Neural cell (in vitro differentiated cells): ENCODE results near the gene NRP1. TPM values are rescaled to one million over a fixed set of nuclear protein-coding genes. Genes with fewer than 3 reads are reported as not detected.

ENCODE experiments used
- H2AFZ ChIP-seq: fragments of 200-600, 300-800 bp; sonication (generic), shearing (Covaris generic); 2 replicates; pipeline ENCODE4 v1.6.0; 2014; ENCODE audit warnings: low read depth, mild to moderate bottlenecking, antibody characterized with exemption, low read length, moderate library complexity
- H3F3A ChIP-seq: fragments of 200-600 bp; shearing (Covaris generic); 2 replicates; pipeline ENCODE4 v1.6.1; 2016; ENCODE audit warnings: mild to moderate bottlenecking, moderate library complexity, mixed read lengths, antibody characterized with exemption, low read length; ENCODE audit not compliant: insufficient read depth, poor library complexity, severe bottlenecking
- H3K27ac ChIP-seq: fragments of 200-600, 300-800 bp; sonication (generic), shearing (Covaris generic); 2 replicates; pipeline ENCODE4 v1.5.1; 2014; ENCODE audit warnings: mild to moderate bottlenecking, low read length, moderate library complexity
- H3K27me3 ChIP-seq: fragments of 300-800, 200-600 bp; sonication (generic), shearing (Covaris generic); 2 replicates; pipeline ENCODE4 v1.6.0; 2014; ENCODE audit warnings: mild to moderate bottlenecking, low read depth, low read length, moderate library complexity; ENCODE audit not compliant: insufficient read depth
- H3K36me3 ChIP-seq: fragments of 300-800, 200-600 bp; sonication (generic), shearing (Covaris generic); 2 replicates; pipeline ENCODE4 v1.5.1; 2014; ENCODE audit warnings: mild to moderate bottlenecking, antibody characterized with exemption, low read length, moderate library complexity; ENCODE audit not compliant: insufficient read depth
- H3K4me2 ChIP-seq: fragments of 300-800, 200-600 bp; sonication (generic), shearing (Covaris generic); 2 replicates; pipeline ENCODE4 v1.6.0; 2014; ENCODE audit warnings: mild to moderate bottlenecking, low read length
- H3K4me3 ChIP-seq: fragments of 300-800, 200-600 bp; sonication (generic), shearing (Covaris generic); 2 replicates; pipeline ENCODE4 v1.5.1; 2014; ENCODE audit warnings: mild to moderate bottlenecking, low read length, moderate library complexity
- H3K79me2 ChIP-seq: fragments of 200-600 bp; shearing (Covaris generic); replicated peaks from 2 replicates; pipeline ENCODE4 v1.6.0; 2014; ENCODE audit warnings: mild to moderate bottlenecking, low read length, moderate library complexity; ENCODE audit not compliant: insufficient read depth
- H3K9ac ChIP-seq: fragments of 300-800, 200-600 bp; sonication (generic), shearing (Covaris generic); 2 replicates; pipeline ENCODE4 v1.6.1; 2016; ENCODE audit warnings: mild to moderate bottlenecking, low read length, mixed read lengths
- H3K9me2 ChIP-seq: fragments of 200-600 bp; shearing (Covaris generic); 2 replicates; pipeline ENCODE4 v1.6.1; 2016; ENCODE audit warnings: mild to moderate bottlenecking, low read length, mixed read lengths; ENCODE audit not compliant: insufficient read depth
- H3K9me3 ChIP-seq: fragments of 200-600, 300-800 bp; sonication (generic), shearing (Covaris generic); 2 replicates; pipeline ENCODE4 v1.6.1; 2016; ENCODE audit warnings: mild to moderate bottlenecking, mixed run types, low read length, moderate library complexity, mixed read lengths
- H4K20me1 ChIP-seq: fragments of 200-600 bp; shearing (Covaris generic); 2 replicates; pipeline ENCODE4 v1.6.1; 2016; ENCODE audit warnings: mild to moderate bottlenecking, mixed run types; ENCODE audit not compliant: insufficient read depth
- EP300 ChIP-seq: fragments of 450-650 bp; conservative IDR thresholded peaks from 2 replicates; pipeline ENCODE4 v1.6.1; 2014; ENCODE audit warnings: antibody characterized with exemption, mild to moderate bottlenecking, moderate library complexity; ENCODE audit not compliant: poor library complexity, severe bottlenecking
- EZH2 ChIP-seq: fragments of 200-600, 300-800 bp; shearing (Covaris generic), sonication (generic); IDR thresholded peaks from 2 replicates; pipeline ENCODE4 v1.6.1; 2014; ENCODE audit warnings: antibody characterized with exemption, low read length, borderline replicate concordance, mild to moderate bottlenecking; ENCODE audit not compliant: insufficient read depth, poor library complexity, severe bottlenecking
- MXI1 ChIP-seq: fragments of 450-650 bp; conservative IDR thresholded peaks from 2 replicates; pipeline ENCODE4 v1.6.1; 2014; ENCODE audit warnings: antibody characterized with exemption, mild to moderate bottlenecking; ENCODE audit not compliant: poor library complexity, severe bottlenecking
- POLR2AphosphoS5 ChIP-seq: IDR thresholded peaks from 2 replicates; pipeline ENCODE4 v1.6.1; 2012
- RAD21 ChIP-seq: fragments of 450-650 bp; conservative IDR thresholded peaks from 2 replicates; pipeline ENCODE4 v1.6.1; 2014; ENCODE audit warnings: antibody characterized with exemption, mild to moderate bottlenecking, moderate library complexity
- SMC3 ChIP-seq: fragments of 450-650 bp; conservative IDR thresholded peaks from 2 replicates; pipeline ENCODE4 v1.6.1; 2014; ENCODE audit warnings: antibody characterized with exemption, mild to moderate bottlenecking, moderate library complexity; ENCODE audit not compliant: poor library complexity
- TAF1 ChIP-seq: IDR thresholded peaks from 2 replicates; pipeline ENCODE4 v1.6.1; 2012; ENCODE audit warnings: low read depth
- polyA plus RNA-seq: library from polyadenylated mRNA; depleted of rRNA; stranded (reverse); fragments of >200 nt; gene quantifications from 2 replicates; pipeline ENCODE4 v1.2.3, GENCODE V29; 2014
- TF ChIP-seq, protein P1 (sequence below): IDR thresholded peaks from 2 replicates; pipeline ENCODE4 v1.6.1; 2012; ENCODE audit warnings: borderline replicate concordance
- TF ChIP-seq, protein P2 (sequence below): fragments of 450-650 bp; IDR thresholded peaks from 2 replicates; pipeline ENCODE4 v1.5.1; 2014; ENCODE audit warnings: antibody characterized with exemption, mild to moderate bottlenecking, moderate library complexity; ENCODE audit not compliant: poor library complexity, severe bottlenecking

NRP1 gene
- polyA plus RNA-seq, 1 donor from 2014 or later: 23.2 TPM

DNA sequence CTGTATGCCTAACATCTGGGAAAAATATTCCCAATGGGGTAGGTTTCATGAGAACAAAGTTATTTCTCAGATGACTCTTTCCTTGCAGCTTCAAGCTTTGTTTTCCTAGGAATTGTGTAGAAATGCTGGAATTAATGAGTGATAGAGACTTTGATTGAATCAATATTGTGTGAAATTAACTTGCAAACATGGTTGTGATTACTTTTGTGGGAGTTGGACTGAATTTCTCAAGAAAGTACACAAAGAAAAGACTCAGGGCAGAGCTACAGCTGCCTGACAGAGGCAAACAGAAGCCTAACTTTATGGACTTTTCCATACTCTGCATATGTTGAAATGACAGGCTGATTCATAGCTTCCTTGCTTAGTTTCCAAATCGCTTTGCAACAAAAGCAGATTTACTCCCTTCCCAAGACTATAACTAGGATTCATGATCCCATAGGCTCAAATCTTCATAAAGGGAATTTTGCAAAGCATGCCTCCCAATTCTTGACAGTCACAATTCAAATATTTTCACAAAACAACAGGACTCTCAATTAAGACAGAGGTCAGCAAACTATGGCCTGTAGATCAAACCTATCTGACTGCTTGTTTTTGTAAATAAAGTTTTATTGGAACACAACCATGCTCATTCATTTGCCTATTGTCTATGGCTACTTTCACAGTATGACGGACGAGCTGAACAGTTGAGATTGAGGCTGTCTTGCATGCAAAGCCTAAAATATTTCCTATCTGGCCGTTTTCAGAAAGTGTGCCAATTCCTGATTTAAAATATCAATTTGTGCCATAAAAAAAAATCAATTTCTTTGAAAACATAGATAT, 27.6 kb downstream of the NRP1 start:
- Histone ChIP-seq H3K27me3 (no peaks in the 10 kb centered on the region), H3K27ac (no peak overlapping the region), H3F3A (no peaks in the 10 kb centered on the region), H3K36me3 (no peaks in the 10 kb centered on the region), H3K9me2 (no peaks in the 10 kb centered on the region), H3K4me3 (no peak overlapping the region), H3K79me2 (peaks cover 24% of the 10 kb centered on the region), H4K20me1 (no peaks in the 10 kb centered on the region), H2AFZ (no peak overlapping the region), H3K4me2 (no peak overlapping the region), H3K9me3 (no peaks in the 10 kb centered on the region), H3K9ac (no peak overlapping the region)
- TF ChIP-seq RAD21 (no peak), POLR2AphosphoS5 (no peak), EZH2 (no peak), EP300 (no peak), MXI1 (no peak), SMC3 (no peak), TAF1 (no peak)
- TF ChIP-seq, protein P1, sequence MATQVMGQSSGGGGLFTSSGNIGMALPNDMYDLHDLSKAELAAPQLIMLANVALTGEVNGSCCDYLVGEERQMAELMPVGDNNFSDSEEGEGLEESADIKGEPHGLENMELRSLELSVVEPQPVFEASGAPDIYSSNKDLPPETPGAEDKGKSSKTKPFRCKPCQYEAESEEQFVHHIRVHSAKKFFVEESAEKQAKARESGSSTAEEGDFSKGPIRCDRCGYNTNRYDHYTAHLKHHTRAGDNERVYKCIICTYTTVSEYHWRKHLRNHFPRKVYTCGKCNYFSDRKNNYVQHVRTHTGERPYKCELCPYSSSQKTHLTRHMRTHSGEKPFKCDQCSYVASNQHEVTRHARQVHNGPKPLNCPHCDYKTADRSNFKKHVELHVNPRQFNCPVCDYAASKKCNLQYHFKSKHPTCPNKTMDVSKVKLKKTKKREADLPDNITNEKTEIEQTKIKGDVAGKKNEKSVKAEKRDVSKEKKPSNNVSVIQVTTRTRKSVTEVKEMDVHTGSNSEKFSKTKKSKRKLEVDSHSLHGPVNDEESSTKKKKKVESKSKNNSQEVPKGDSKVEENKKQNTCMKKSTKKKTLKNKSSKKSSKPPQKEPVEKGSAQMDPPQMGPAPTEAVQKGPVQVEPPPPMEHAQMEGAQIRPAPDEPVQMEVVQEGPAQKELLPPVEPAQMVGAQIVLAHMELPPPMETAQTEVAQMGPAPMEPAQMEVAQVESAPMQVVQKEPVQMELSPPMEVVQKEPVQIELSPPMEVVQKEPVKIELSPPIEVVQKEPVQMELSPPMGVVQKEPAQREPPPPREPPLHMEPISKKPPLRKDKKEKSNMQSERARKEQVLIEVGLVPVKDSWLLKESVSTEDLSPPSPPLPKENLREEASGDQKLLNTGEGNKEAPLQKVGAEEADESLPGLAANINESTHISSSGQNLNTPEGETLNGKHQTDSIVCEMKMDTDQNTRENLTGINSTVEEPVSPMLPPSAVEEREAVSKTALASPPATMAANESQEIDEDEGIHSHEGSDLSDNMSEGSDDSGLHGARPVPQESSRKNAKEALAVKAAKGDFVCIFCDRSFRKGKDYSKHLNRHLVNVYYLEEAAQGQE: no peak
- TF ChIP-seq, protein P2, sequence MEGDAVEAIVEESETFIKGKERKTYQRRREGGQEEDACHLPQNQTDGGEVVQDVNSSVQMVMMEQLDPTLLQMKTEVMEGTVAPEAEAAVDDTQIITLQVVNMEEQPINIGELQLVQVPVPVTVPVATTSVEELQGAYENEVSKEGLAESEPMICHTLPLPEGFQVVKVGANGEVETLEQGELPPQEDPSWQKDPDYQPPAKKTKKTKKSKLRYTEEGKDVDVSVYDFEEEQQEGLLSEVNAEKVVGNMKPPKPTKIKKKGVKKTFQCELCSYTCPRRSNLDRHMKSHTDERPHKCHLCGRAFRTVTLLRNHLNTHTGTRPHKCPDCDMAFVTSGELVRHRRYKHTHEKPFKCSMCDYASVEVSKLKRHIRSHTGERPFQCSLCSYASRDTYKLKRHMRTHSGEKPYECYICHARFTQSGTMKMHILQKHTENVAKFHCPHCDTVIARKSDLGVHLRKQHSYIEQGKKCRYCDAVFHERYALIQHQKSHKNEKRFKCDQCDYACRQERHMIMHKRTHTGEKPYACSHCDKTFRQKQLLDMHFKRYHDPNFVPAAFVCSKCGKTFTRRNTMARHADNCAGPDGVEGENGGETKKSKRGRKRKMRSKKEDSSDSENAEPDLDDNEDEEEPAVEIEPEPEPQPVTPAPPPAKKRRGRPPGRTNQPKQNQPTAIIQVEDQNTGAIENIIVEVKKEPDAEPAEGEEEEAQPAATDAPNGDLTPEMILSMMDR: no peak

DNA sequence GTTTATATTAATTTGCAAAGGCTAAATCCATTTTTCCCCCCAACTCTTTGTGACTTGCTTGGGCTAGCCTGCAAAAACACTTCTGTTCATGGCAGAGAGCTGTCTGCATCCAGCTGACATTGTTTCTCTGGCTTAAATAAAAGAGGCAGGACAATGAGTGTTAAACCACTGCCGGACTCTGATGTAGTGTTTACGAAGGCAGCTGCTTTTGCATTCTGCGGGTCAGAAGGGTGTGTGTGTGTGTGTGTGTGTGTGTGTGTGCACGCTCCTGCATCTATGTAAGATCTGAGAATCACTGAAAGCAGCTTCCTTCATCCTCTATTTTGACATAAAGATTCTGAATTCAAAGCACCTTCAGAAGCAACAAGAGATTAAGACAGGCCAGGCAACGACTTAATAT, 28.3 kb downstream of the NRP1 start:
- no peak overlapping the region for H3K27ac ChIP-seq
- H3K79me2 ChIP-seq: peaks cover 21% of the 10 kb centered on the region
- H3K9ac ChIP-seq: no peak overlapping the region
- no peaks in the 10 kb centered on the region for H3K9me3 ChIP-seq
- TF ChIP-seq EP300 (no peak), POLR2AphosphoS5 (no peak), MXI1 (no peak), EZH2 (no peak), RAD21 (no peak), TAF1 (no peak), SMC3 (no peak)
- TF ChIP-seq, protein P1: no peak
- TF ChIP-seq, protein P2: no peak
- H4K20me1 ChIP-seq: no peaks in the 10 kb centered on the region
- no peaks in the 10 kb centered on the region for H3K36me3 ChIP-seq
- no peaks in the 10 kb centered on the region for H3K9me2 ChIP-seq
- H3F3A ChIP-seq: no peaks in the 10 kb centered on the region
- H2AFZ ChIP-seq: no peak overlapping the region
- H3K27me3 ChIP-seq: no peaks in the 10 kb centered on the region
- no peak overlapping the region for H3K4me3 ChIP-seq
- no peak overlapping the region for H3K4me2 ChIP-seq
